Measurements from ENCODE around the gene CAPN13. TPM values are rescaled to one million over a fixed set of nuclear protein-coding genes. Genes with fewer than 3 reads are reported as not detected.

The CAPN13 gene
- total and polyA plus RNA-seq, 2 experiments from 2014 or later, result 0.50 to 0.94 TPM

DNA sequence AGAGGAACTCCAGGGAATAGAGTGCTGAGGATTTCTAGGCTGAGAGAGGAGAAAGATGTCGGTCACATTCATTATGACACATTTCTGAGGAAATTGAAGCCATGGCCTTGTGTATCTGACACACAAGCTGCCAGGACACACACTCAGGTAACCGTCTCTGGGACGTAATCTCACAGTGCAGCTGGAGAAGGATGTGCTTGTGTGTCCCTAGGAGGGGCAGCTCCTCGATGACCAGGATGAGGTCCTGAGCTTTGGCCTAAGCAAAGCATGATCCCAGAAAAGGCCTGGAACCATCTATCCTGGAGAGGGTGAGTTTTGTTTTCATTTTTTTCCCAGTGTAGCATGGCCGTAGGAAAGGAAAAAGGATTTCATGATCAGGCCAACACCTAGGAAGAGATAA, 102.2 kb downstream of the CAPN13 start:
- ATAC-seq (no peak), DNase-seq (ENCODE audit: low spot score) (no peak)
- TF ChIP-seq JUNB (IDR thresholded peaks at IDR 0.05; ENCODE audit: unreplicated experiment) (no peak), POLR2AphosphoS5 (IDR thresholded peaks at IDR 0.05; ENCODE audit: low read depth) (no peak), ZNF462 (CRISPR knock-in tag; IDR thresholded peaks at IDR 0.05) (no peak), EZH2 (IDR thresholded peaks at IDR 0.05; ENCODE audit: low read depth, unreplicated experiment) (no peak), CREB1 (CRISPR knock-in tag; IDR thresholded peaks at IDR 0.05; ENCODE audit: low read depth) (no peak), EZH2phosphoT487 (IDR thresholded peaks at IDR 0.05; ENCODE audit: unreplicated experiment) (no peak), ZNF331 (CRISPR knock-in tag; IDR thresholded peaks at IDR 0.05; ENCODE audit: low read depth) (no peak), NANOG (IDR thresholded peaks at IDR 0.05; ENCODE audit: borderline replicate concordance) (no peak), ZNF114 (CRISPR knock-in tag; IDR thresholded peaks at IDR 0.05) (no peak), REST (IDR thresholded peaks at IDR 0.05; ENCODE audit: unreplicated experiment) (no peak), ETS1 (IDR thresholded peaks at IDR 0.05) (no peak), STAT1 (IDR thresholded peaks at IDR 0.05; ENCODE audit: unreplicated experiment) (no peak)
- TF ChIP-seq, protein P1, sequence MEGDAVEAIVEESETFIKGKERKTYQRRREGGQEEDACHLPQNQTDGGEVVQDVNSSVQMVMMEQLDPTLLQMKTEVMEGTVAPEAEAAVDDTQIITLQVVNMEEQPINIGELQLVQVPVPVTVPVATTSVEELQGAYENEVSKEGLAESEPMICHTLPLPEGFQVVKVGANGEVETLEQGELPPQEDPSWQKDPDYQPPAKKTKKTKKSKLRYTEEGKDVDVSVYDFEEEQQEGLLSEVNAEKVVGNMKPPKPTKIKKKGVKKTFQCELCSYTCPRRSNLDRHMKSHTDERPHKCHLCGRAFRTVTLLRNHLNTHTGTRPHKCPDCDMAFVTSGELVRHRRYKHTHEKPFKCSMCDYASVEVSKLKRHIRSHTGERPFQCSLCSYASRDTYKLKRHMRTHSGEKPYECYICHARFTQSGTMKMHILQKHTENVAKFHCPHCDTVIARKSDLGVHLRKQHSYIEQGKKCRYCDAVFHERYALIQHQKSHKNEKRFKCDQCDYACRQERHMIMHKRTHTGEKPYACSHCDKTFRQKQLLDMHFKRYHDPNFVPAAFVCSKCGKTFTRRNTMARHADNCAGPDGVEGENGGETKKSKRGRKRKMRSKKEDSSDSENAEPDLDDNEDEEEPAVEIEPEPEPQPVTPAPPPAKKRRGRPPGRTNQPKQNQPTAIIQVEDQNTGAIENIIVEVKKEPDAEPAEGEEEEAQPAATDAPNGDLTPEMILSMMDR (conservative IDR thresholded peaks at IDR 0.05; ENCODE audit: low read depth in 2 of 2), result no peak
- H4K20me1 ChIP-seq (replicated peaks; ENCODE audit: insufficient read depth), result no peaks in the 10 kb centered on the region
- peak overlapping the region; percentile 47; the same call in 1 of the 2 replicates for H2AFZ ChIP-seq
- H3K4me2 ChIP-seq, result no peak overlapping the region
- H3K9me3 Mint-ChIP-seq, result peaks cover 35% of the 10 kb centered on the region
- H3K36me3 ChIP-seq (ENCODE audit: insufficient read depth), result no peaks in the 10 kb centered on the region
- peaks cover 18% of the 10 kb centered on the region; the same call in 2 of the 3 replicates for H3K36me3 Mint-ChIP-seq (ENCODE audit: low read depth)
- no peaks in the 10 kb centered on the region for H3K79me2 ChIP-seq (replicated peaks; ENCODE audit: insufficient read depth)
- H3K4me3 ChIP-seq, result no peak overlapping the region
- no peak overlapping the region for H3K4me3 Mint-ChIP-seq
- no peaks in the 10 kb centered on the region for H3K9me2 ChIP-seq (ENCODE audit: insufficient read depth)
- no peak overlapping the region for H3K27ac Mint-ChIP-seq
- no peaks in the 10 kb centered on the region for H3F3A ChIP-seq (replicated peaks; ENCODE audit: low read depth)
- H3K27me3 ChIP-seq (ENCODE audit: insufficient read depth), result no peaks in the 10 kb centered on the region
- H3K27me3 Mint-ChIP-seq (ENCODE audit: insufficient read depth, low read depth, poor library complexity), result peaks cover 2% of the 10 kb centered on the region
- no peak overlapping the region for H3K27ac ChIP-seq (ENCODE audit: low read depth)
- H3K4me1 ChIP-seq (ENCODE audit: insufficient read depth), result no peaks in the 10 kb centered on the region
- H3K4me1 Mint-ChIP-seq, result no peaks in the 10 kb centered on the region
